Measurements from ENCODE around the gene PAX1.

Gene PAX1

DNA sequence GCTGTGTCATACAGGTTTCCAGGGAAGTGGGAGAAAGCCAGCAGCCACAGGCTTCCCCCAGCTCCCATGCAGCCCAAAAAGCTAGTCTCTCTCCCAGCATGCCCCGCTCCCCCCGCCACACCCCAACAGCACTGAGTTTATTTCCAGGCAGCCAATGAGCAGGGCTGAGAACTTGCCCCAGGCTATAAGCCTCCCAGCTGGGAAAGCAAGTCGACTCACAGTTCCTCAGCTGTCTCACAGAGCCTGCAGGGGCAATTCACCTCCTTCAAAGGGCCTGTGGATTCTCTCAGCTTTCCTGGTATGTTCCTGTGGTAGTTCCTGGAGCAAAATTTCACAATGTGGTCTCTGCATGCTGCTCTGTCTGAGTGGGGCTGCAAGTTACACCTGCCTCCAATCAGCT, 34.2 kb downstream of the PAX1 start:
- H3K9me3 Mint-ChIP-seq = peaks cover 9% of the 10 kb centered on the region
- no peaks in the 10 kb centered on the region for H3K4me1 Mint-ChIP-seq
- no peak for DNase-seq (ENCODE audit: low spot score in 2 of 2)
- H3K4me3 Mint-ChIP-seq = no peak overlapping the region
- no peak for ATAC-seq (ENCODE audit: low read depth)
- no peaks in the 10 kb centered on the region for H3K27me3 Mint-ChIP-seq
- H3K27ac Mint-ChIP-seq = no peak overlapping the region
- H3K36me3 Mint-ChIP-seq = no peaks in the 10 kb centered on the region

DNA sequence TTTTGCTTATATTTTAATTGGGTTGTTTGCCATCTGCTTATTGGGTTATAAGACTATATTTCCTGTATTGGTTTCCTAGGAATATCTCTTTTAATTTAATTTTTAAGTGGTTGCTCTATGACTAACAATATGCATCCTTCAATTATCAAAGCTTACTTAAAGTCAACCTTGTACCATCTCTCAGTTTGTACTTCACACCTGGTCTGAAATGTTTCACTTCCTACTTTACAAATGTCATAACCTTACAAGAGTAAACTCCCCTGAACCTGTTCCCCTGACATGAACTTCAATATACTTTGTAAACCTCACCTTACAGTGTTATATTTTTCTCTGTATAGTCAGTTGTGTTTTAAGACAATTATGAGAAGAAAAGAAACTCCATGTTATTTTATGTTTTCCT, 35.8 kb downstream of the PAX1 start:
- DNase-seq (ENCODE audit: low spot score in 2 of 2) (no peak), ATAC-seq (ENCODE audit: low read depth) (no peak)
- Mint-ChIP-seq H3K36me3 (no peaks in the 10 kb centered on the region), H3K27ac (no peak overlapping the region), H3K4me3 (no peak overlapping the region), H3K9me3 (peaks cover 9% of the 10 kb centered on the region), H3K4me1 (no peaks in the 10 kb centered on the region), H3K27me3 (no peaks in the 10 kb centered on the region)

DNA sequence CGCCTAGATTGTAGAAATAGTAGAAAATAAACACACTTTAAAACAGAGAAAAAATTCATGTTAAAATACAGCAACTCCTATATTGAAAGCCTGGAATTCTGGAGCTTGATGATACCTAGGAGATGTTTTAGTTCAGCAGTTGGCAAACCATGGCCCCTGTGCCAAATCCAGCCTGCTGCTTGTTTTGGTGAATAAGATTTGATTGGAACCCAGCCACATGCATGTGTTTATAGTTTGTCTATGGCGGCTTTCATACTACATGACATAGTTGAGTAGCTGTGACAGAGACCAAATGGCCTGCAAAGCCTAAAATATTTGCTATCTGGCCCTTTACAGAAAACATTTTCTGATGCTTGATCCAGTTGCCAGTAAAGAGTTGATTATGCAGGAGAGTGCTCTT, 57.2 kb downstream of the PAX1 start:
- H3K27me3 Mint-ChIP-seq = no peaks in the 10 kb centered on the region
- H3K9me3 Mint-ChIP-seq = peaks cover 1% of the 10 kb centered on the region
- no peak overlapping the region for H3K27ac Mint-ChIP-seq
- H3K4me1 Mint-ChIP-seq = no peaks in the 10 kb centered on the region
- no peak overlapping the region for H3K4me3 Mint-ChIP-seq
- no peaks in the 10 kb centered on the region for H3K36me3 Mint-ChIP-seq
- no peak for ATAC-seq (ENCODE audit: low read depth)
- no peak for DNase-seq (ENCODE audit: low spot score in 2 of 2)

DNA sequence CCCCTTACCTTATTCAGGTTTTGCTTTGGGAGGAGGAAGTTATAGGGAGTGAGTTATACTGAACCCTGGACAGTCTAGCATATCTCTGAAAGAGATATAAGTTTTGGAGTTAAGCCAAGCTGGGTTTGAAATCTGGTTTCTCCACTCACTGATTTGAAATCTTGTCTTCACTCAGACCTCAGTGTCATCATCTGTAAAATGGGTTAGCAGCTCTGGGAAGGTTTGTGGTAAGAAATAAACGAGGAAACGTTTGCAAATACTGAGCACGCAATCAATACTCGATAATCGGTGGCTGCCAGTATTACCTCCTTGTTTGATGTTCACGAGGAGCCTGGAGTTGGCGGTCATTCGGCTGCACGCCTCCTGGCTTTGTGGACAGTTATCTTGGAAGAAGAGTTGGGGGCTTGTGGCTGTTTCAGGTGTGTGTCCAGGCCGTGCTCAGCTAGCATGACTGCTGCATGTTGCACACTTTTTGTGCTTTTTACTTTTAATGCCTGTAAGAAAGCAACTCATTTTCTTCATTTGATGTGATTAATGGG, 61.8 kb downstream of the PAX1 start:
- H3K9me3 Mint-ChIP-seq = peaks cover 7% of the 10 kb centered on the region
- H3K27ac Mint-ChIP-seq = no peak overlapping the region
- DNase-seq (ENCODE audit: low spot score in 2 of 2) (no peak), ATAC-seq (ENCODE audit: low read depth) (no peak)
- H3K4me3 Mint-ChIP-seq = no peak overlapping the region
- no peaks in the 10 kb centered on the region for H3K27me3 Mint-ChIP-seq
- H3K4me1 Mint-ChIP-seq = no peaks in the 10 kb centered on the region
- no peaks in the 10 kb centered on the region for H3K36me3 Mint-ChIP-seq

DNA sequence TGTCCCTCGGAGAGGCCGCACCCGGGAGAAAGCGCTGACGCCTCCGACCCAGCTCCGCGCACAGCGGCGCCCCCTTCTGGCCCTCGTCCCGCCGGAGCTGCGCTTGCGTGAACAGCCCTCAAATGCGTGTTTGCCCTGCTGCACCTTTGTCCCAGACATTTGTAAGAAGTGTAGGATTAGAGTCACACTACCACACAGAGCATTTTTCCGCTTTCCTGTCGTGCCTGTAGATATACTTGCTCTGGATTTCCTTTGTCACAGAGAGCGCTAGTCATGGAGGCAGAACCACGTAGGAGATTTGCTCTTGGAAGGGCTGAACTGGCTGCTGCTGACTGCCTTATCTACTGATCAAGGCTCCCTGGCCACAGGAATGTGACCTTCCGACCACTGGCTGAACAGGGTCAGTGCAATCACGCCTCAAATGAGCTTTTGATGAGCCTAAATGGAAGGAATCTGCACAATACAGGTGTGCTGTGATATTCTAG, 62.3 kb downstream of the PAX1 start:
- no peak overlapping the region for H3K4me3 Mint-ChIP-seq
- no peaks in the 10 kb centered on the region for H3K36me3 Mint-ChIP-seq
- H3K9me3 Mint-ChIP-seq = peaks cover 7% of the 10 kb centered on the region
- DNase-seq (ENCODE audit: low spot score in 2 of 2) (no peak), ATAC-seq (ENCODE audit: low read depth) (no peak)
- no peaks in the 10 kb centered on the region for H3K27me3 Mint-ChIP-seq
- H3K27ac Mint-ChIP-seq = no peak overlapping the region
- H3K4me1 Mint-ChIP-seq = no peaks in the 10 kb centered on the region

Measured in memory B cell (primary cell).